Stromal cell of bone marrow (primary cell): Measurements from ENCODE around the gene KCNH1.
A peak's percentile ranks its signal among the peaks of the same experiment; 100 is the strongest.
"Not testable (repeated sequence)": the region's sequence is repeated elsewhere in the genome, so short reads cannot be mapped to it uniquely, and the experiment has no call there.

ENCODE experiments used
- DNase-seq: peaks from one replicate; pipeline ENCODE4 v3.0.0-alpha.2; 2012; ENCODE audit warnings: low read depth

KCNH1 gene

DNA sequence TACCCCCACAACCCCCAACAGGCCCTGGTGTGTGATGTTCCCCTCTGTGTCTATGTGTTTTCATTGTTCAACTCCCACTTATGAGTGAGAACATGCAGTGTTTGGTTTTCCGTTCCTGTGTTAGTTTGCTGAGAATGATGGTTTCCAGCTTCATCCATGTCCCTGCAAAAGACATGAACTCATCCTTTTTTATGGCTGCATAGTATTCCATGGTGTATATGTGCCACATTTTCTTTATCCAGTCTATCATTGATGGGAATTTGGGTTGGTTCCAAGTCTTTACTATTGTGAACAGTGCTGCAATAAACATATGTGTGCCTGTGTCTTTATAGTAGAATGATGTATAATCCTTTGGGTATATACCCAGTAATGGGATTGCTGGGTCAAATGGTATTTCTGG, 122.8 kb downstream of the KCNH1 start:
- DNase-seq = not testable (repeated sequence)

DNA sequence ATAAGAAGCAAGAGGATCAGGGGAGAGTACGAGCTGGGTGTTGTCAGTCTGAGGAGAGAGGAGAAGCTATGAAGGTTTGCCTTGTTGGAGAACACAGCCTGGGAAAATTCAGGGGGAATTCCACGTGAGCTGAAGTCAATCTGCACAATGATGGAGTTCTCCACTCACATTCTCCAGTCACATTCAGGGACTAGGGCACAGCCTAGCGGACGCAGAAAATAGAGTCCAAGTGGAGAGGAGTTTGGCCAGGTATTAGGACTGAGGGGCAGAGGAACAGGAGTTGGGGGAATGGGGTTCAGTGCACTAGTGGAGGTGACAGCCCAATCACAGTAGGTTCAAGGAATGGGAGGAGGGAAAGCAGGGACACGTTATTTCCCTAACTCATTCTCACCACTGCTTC, 124.0 kb downstream of the KCNH1 start:
- no peak for DNase-seq

DNA sequence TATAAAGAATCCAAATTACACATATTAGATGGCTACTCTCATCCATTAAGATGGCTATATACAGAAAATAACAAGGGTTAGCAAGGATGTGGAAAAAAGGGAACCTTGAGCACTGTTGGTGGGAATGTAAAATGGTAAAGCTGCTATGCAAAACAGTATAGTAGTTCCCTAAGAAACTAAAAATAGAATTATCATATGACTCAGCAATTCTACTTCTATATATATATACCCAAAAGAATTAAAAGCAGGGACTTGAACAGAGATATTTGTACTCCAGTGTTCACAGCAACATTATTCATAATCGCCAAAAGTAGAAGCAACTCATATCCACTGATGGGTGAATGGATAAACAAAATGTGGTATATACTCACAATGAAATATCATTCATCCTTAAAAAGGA, 126.1 kb downstream of the KCNH1 start:
- DNase-seq = no peak

GRCh38 chr1:210995931-210996330, 138.0 kb downstream of the KCNH1 start:
- not testable (repeated sequence) for DNase-seq

DNA sequence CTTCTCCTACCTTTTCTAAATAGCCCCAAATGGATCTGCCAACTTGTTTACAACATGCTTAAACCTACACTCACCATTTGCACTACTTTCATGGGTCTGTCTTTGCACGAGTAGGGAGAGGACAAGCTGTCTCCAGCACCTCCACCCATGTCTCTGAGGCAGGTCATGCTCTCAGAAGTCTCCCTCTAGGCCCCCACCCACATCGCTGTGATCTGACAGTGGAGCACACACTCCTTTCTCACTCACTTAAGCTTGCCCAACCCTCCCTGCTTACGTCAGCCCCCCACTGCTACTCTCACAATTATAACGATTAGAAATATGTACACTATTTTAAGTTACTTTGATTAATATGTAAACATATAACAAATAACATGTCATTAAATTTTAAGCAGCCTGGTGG, 141.1 kb downstream of the KCNH1 start:
- no peak for DNase-seq

GRCh38 chr1:210989905-210990304, 144.0 kb downstream of the KCNH1 start:
- no peak for DNase-seq

GRCh38 chr1:210981490-210981889, 152.5 kb downstream of the KCNH1 start:
- peak; percentile 43 for DNase-seq

GRCh38 chr1:210980082-210980481, 153.9 kb downstream of the KCNH1 start:
- DNase-seq = no peak

GRCh38 chr1:210978974-210979354, 155.0 kb downstream of the KCNH1 start:
- DNase-seq = no peak

DNA sequence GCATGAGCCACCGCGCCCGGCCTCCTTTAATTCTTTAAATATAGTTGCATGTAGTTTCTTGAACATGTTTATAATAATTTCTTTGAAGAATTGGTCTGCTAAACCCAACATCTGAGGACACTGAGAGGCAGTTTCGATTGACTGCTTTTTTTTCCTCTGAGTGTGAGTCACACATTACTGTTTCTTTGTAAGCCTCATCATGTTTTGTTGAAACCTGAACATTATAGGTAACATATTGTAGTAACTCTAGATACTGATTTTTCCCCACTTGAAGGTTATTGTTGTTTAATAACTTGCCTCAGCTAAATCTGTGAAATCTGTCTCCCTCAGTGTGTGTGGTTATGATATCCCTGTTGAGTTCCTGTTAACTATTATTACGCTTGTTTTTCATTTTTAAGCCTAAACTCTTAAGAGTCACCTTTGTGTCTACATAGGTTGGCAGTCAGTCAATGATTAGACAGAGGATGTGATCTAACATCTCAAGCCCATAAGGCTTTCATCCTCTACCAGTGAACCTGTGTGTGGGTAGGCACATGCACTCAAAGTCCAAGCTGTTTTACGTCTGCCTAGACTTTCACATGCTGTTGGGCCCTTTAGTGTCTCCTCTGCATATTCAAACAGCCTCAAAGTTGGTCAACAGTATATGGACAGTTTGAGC, 155.5 kb downstream of the KCNH1 start:
- DNase-seq = no peak

- no peak for DNase-seq
Measured at GRCh38 chr1:210951279-210951678, 182.7 kb downstream of the KCNH1 start.

GRCh38 chr1:210949940-210950546, 183.9 kb downstream of the KCNH1 start:
- not testable (repeated sequence) for DNase-seq

GRCh38 chr1:210949489-210949888, 184.5 kb downstream of the KCNH1 start:
- DNase-seq = no peak

GRCh38 chr1:210949039-210949438, 184.9 kb downstream of the KCNH1 start:
- no peak for DNase-seq

DNA sequence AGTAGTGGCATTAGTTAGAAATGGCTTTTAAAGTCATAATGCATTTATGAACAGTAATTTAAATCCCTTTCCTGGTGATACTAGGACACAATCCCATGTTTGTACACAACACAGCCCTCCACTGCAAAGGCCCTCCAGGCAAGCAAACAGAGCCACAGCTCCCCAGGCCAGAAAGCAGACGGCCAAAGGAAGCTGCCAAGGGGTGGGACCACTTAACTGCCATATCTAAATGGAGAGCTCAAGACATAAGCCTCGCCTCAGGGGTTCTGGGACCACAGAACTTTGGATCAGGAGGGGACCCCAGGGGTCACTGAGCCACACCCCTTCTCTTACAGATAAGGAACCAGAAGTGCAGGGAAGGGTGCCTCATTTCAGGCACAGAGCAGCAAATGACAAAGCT, 189.7 kb downstream of the KCNH1 start:
- no peak for DNase-seq

- DNase-seq = no peak
Measured at GRCh38 chr1:210942513-210942912, 191.4 kb downstream of the KCNH1 start.

GRCh38 chr1:210940081-210940617, 193.8 kb downstream of the KCNH1 start:
- DNase-seq = no peak

DNA sequence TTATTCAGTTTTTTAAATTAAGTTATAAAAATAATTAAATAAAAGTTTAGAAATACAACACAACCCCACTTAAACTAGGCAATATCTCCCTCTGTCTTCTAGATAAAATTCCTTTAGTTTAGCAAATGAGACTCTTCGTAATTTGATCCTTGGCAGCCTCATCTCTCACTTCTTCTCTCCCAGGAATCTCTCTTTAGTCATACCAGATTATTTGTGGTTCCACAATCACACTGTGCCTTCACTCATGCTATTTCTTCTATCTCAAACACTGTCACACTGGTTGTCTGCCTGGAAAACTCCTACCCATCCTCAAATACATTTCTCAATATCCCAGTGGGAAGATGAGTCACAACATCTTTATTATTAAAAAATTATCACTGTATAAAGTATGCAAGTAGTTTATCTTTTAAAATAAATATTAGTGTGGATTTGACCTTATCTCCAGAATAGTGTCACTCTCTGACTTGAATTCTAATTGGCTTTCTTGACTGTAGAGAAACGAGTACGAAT, 195.5 kb downstream of the KCNH1 start:
- peak; percentile 7 for DNase-seq

DNA sequence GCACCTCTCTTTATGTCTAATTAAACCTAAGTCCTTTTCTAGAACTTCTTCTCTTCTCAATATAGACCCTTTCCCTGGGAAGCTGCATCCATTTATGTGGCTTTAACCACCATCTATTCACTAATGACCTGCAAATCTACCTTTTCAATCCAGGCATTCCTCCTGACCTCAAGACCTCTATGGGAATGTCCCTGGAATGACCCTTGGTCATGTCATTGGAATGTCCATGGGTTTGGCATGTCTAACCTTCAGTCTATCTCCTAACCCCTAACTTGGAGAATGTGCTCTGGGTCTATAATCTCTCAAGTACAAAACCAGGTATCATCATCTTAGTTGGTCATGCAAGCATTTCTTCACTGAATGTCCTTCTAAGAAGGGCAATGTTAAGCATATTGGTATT, 196.1 kb downstream of the KCNH1 start:
- no peak for DNase-seq

DNA sequence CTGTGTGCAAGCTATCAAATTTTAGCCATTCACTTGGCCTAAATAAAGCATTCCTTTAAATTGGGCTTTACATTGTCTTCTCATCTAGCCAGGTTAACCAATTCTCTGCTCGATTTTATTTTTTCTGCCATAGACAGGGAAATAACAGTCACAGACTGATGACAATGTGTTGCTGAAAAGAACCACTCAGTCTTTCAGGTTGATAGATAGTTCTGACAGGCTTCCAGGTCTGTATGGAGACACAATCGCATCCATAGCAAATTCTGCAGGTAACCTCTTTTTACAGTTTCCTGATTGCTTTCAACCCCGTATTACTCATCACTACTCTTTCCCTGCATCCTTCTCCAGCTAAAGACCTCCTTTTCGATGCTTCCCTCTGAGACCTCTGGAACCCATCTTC, 198.0 kb downstream of the KCNH1 start:
- no peak for DNase-seq

DNA sequence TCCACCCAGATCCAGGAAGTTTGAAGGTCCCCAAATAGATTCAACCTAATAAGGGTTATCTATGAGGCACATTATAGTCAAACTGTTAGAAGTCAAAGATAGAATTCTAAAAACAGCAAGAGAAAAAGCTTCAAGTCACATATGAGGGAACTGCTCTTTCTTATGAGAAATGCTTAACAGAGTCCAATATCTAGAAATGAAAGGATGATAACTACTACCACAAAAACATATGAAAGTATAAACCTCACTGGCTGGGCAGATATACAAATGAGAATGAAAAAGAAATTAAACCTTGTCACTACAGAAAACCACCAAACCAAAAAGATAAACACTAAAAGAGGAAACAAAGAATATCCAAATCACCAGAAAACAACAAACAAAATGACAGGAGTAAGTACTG, 201.8 kb downstream of the KCNH1 start:
- DNase-seq = no peak

DNA sequence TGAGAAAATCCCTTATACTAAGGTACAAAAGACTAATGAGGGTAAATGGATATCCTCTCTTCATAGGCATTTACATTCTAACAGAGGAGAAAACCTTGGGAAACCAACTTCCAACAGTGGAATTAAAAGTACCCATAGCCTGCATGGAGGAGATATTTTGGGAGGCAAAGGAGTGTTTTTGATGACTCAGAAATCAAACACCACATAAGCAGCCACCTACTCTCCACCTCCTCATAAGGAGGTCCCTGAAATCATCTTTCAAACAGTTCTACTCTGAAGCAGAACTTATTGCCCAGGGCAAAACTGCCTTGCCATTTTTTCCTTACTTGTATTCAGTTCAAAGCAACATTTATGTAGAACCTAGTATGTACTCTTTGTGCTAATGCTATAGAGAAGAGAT, 211.3 kb downstream of the KCNH1 start:
- DNase-seq = no peak
